Occipital lobe (tissue), 2 donors: ENCODE data around the gene RRBP1. TPM values are rescaled to one million over a fixed set of nuclear protein-coding genes. Genes with fewer than 3 reads are reported as not detected.

Source experiments
- DNase-seq: peaks from one replicate; lab custom pipeline; 2025; lab: John Stamatoyannopoulos, UW
- total RNA-seq: library from RNA; depleted of rRNA; stranded (reverse); fragments of >200 nt; gene quantifications from one replicate; pipeline ENCODE4 v1.2.3, GENCODE V29; 2014

The RRBP1 gene, protein sequence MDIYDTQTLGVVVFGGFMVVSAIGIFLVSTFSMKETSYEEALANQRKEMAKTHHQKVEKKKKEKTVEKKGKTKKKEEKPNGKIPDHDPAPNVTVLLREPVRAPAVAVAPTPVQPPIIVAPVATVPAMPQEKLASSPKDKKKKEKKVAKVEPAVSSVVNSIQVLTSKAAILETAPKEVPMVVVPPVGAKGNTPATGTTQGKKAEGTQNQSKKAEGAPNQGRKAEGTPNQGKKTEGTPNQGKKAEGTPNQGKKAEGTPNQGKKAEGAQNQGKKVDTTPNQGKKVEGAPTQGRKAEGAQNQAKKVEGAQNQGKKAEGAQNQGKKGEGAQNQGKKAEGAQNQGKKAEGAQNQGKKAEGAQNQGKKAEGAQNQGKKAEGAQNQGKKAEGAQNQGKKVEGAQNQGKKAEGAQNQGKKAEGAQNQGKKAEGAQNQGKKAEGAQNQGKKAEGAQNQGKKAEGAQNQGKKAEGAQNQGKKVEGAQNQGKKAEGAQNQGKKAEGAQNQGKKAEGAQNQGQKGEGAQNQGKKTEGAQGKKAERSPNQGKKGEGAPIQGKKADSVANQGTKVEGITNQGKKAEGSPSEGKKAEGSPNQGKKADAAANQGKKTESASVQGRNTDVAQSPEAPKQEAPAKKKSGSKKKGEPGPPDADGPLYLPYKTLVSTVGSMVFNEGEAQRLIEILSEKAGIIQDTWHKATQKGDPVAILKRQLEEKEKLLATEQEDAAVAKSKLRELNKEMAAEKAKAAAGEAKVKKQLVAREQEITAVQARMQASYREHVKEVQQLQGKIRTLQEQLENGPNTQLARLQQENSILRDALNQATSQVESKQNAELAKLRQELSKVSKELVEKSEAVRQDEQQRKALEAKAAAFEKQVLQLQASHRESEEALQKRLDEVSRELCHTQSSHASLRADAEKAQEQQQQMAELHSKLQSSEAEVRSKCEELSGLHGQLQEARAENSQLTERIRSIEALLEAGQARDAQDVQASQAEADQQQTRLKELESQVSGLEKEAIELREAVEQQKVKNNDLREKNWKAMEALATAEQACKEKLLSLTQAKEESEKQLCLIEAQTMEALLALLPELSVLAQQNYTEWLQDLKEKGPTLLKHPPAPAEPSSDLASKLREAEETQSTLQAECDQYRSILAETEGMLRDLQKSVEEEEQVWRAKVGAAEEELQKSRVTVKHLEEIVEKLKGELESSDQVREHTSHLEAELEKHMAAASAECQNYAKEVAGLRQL (N-terminal part only)
- 5.6 TPM for total RNA-seq

DNA sequence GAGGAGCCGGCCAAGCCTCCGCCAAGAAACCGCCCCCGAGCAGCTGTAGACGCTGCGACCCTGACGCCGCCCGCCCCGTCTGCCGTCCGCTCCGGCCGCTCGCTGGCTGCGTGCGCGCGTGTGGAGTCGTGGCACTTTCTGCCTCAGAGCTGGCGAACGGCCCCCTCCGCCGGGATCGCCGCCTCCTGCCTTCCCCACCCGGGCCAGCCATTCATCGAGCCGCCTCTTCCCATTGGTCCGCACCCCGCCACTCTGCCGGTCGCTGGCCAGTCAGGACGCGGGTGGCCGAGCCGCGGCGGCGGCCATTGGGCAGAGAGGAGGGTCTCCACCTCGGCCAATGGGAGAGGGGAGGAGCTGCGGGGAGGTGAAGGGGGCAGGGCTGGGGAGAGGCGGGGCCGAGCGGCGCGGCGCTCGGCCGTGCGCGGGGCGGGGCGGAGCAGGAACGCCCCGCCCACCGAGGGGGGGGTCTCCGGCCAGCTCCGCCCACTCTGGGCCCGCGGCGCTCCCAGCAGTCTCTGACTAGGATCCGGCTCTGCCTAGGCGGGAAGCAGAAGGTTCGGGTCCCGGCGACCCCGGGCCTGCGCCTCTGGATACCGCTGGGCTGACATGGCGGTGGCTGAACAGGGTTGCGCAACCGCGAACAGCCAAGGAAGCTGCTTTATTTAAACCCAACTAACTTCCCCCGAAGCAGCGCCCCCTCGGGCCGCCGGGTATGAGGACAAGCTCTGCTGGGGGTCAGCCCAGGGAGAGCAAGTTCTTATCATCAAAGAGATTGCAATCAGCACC lies at the start of gene RRBP1:
TSS of gene RRBP1 (minus strand) at position 140 of the 786 bp plus-strand sequence. CDS start 21,735 bp downstream, outside the sequence.
- DNase-seq, result peak; percentile 99

DNA sequence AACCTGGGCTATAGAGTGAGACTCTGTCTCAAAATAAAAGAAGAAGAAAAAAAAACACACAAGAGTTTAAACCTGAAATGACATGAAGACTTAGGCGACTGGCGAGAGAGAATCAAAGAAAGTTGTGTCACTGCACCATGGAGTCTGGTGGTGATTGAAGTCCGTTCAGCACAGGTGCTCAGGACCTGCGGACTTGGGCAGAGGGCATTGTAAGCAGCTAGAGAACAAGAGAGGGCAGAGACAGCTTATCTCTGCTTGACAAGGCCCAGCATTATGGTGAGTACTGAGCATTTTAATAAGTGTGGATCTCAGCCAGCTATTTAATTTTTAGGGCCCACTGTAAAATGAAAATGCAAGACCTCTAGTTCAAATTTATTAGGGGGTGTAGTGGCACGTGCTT lies 49.2 kb upstream of the RRBP1 start:
- DNase-seq, result no peak

DNA sequence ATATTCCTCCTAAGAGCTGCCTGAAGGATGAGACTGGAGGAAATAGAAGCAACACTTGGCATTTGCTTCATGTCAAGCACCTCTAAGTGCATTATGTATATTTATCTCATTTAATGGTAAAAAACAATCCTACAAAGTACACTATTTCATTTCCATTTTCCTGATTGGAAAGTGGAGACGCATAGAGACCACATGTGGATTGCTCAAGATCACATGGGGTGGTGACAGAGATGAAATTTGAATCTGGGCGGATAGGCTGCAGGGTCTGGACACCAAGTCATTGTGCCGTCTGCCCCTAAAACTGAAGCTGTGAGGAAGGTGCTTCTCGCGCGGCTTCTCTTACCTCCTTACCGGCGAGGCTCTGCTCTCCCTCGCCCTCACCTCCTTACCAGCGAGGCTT lies 48.0 kb upstream of the RRBP1 start:
- no peak for DNase-seq

DNA sequence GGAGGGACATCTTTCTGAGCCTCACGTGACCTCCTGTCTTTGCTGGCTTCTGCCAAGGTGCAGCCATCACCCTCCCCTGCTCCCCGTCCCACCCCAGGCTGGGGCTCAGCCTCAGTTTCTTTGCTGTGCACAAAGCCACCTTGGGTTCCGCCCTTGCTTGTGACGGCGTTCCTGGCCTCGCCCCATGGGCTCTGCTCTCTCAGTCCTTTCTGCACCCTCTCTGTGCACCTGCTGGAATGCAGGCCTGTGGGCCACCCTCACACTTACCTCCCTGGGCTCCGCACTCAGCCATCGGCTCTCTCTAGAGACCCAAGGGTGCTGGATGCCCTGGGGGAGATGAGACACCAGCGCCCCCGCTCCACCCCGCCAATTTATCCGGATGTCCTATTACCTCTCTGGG lies 46.0 kb upstream of the RRBP1 start:
- no peak for DNase-seq

DNA sequence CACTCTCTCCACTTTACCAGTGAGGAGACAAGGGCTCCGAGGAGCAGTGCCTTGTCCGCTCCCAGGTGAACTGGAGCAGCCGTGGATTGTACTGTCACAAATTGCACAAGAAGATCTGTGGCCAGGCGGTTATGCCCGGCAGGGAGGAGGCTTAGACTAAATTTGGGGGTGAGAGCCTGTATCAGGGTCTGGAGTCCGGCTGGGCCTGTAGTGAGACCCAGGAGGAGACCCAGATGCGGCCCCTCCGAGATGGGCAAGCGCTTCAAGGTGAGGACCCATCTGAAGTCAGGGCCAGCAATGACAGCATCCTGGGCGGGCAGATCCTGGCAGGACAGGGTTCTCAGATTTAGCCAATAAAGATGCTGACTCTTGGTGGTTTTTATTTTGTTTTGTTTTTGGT lies 45.3 kb upstream of the RRBP1 start:
- no peak for DNase-seq

DNA sequence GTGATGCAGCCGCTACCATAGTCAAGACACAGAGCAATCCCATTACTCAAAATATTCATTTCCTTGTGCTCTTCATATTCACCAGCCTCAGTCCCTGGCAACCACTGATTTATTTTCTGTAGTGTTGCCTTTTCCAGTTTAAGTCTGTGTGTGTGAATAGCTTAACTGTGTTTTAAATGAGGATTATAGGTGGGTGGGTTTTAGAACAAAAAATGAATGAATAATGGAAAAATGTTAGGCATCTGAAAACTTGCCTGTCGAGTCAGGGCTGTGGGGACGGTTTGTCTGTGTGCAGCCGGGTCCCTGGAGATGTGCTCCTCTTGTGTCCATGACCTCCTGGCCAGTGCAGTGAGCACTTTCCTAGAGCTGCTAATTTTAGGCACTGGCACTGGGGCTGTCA lies 44.9 kb upstream of the RRBP1 start:
- DNase-seq, result no peak

DNA sequence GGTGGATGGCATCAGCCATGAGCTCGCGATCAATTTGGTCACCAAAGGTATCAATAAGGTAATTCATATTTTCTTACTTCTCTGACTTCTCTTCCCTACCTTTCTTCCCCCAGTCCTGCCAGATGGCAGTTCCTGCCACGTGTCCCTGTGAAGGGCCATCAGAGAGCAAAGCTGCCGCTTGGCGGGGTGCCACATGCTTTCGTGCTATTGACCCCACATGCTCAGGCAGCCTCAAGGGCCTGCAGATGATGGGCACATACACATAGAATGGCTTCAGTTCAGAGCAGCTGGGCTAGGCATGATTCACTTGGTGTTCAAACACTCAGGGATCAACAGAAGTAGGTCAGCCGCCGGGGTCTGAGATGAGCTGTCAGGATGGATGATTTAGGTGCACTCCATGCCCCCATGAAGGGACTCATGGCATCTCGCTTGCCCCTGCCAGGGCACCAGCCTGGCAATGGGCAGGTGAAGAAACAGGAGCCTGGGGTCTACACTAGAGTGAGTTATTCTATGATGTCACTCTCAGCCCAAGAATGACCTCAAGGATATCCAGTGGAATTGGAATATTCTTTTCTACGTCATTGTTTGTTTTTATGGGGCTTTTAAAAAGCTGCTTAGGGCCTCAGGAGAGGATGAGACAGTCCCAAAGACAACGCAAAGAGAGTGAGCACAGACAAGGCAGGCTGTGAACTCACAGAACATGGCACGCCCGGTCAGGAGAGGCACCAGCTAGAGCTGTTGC lies 43.2 kb upstream of the RRBP1 start:
- DNase-seq, result no peak

DNA sequence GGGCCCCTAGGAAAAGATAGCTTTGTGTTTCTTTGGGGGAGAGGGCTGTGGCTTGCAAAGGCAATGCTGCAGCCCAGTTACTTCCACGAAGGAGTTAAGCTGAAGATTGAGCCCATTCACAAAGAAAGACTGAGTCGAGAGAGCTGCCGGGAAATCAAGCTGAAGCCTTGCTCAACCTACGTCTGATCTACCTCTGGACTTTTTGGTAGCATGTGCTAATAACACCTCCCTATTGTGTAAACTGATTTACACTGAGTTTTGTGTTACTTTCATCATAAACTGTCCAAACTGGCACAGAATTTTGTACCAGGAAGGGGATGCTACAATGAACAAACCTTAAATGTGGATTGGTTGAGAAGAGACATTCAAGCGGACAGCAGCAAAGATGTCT lies 41.3 kb upstream of the RRBP1 start:
- DNase-seq, result no peak

DNA sequence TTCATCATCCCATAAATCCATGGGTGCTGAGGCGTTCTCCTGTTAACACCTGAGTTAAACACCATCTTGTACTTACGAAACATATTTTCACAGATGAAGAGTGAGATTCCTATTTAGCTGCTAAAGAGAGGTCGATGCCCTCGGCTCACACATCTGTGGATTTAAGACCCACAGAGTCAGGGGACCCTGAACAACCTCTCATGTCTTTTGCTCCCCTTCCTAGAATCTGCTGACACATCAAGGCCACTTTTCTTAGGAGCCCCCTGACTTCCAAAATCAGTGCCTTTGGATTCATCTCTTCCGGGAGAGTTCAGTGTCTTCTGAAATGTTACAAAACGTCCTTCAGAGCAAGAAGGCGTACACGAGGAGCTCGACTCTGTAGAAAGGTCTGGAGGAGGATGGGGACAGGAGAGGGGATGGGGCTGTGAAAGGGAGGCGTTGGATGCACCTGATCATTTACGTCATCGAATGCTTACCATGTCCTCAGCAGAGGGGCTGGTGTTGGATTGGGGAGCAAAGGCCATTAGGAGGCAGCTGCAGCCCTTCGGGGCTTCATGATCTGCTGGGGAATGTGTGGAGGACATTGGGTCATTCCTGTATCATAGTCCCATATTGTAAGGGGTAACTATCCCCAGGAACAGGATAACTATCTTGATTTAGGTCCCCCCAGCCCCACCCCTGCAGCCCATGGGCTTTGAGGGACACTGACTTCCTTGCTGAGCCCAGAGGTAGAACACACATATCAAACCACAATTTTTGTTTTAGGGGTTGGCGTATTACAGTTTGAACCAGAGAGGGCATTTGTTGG lies 40.7 kb upstream of the RRBP1 start:
- no peak for DNase-seq

DNA sequence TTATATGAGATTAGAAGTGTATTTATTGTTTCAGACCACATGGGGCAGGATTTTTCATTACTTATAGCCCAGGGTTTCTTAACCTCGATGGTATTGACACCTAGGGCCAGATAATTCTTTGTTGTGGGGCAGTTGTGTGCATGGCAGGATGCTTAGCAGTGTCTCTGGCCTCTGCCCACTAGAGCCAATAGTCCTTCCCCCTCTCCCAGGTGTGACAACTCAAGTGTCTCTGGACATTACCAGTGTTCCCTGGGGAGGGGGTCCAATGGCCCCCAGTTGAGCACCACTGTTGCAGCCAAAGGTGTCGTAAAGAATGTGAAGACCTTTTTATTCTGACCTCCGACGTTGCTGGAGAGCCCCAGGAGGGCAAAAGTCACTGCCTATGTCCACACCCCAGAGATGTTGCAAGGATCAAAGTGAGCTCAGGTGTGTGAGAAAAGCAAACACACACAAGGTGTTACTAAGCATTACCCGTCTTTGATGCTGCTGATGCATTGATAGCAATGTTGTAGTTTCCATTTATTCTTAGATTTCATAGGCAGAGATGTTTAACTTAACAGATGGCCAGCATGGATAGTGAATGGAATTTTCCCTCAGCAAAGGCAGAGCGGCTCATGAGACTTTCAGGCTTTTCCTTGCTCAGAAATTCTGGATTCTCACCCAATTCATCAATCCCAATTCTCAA lies 39.9 kb upstream of the RRBP1 start:
- no peak for DNase-seq

DNA sequence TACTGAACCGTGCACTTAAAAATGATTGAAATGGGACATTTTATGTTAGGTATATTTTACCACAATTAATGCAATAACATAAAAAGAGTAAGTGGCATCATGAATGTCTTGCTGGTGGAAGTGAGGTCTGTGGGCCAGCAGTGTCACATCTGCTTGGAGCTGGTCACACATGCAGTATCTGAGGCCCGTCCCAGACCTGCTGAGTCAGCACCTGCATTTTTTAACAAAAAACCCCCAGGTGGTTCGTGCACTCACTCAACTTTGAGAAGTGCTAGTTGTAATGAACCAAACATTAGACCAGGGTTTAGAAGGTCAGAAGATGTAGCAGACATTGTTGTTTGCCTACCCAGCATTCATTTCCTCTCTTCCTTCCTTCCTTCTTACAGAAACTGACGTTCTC lies 38.7 kb upstream of the RRBP1 start:
- no peak for DNase-seq

DNA sequence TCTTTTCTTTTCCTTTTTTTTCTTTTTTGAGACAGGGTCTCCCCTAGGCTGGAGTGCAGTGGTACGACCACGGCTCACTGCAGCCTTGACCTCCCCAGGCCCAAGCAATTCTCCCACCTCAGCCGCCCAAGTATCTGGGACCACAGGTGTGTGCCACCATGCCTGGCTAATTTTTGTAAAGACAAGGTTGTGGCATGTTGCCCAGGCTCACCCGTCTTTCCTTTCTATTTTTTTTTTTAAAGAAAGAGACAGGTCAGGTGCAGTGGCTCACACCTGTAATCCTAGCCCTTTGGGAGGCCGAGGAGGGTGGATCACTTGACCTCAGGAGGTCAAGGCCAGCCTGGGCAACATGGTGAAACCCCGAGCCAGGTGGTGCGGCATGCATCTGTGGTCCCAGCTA lies 34.3 kb upstream of the RRBP1 start:
- no peak for DNase-seq

DNA sequence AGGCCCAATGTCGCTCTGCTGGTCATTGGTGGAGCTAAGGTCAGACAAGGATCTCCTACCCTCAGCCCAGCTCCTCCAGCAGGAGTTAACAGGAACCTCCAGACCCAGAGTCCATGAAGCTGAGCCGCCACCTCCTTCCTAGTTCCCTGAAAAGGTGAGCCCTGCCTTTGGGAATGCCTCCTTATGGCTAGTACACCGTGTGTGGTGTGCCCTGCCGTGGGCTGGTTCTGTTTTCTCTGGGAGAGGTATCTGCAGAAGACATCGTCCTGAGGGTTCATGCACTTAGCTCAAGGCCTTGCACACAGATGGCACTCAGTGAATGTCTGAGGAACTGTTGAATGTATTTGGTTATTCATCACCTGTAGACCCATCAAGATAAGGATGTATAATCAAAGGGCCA lies 33.0 kb upstream of the RRBP1 start:
- DNase-seq, result no peak

DNA sequence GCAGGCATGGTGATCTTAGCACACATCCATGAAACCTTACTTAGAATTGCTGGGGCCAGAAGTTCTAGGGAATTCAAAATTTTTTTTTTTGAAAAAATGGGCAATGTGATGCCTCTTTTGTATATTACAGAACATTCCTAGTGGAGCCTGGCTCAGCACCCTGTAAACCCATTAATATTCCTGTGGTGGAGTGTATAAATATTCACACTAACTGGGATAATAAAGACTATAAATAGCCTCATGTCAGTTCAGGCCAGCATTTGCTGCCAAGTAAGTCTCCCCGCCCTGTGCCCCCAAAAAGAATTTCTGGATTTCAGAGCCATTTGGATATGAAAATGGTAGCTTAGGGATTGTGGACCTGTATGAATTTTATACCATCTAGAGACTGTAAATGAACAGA lies 32.6 kb upstream of the RRBP1 start:
- DNase-seq, result no peak

DNA sequence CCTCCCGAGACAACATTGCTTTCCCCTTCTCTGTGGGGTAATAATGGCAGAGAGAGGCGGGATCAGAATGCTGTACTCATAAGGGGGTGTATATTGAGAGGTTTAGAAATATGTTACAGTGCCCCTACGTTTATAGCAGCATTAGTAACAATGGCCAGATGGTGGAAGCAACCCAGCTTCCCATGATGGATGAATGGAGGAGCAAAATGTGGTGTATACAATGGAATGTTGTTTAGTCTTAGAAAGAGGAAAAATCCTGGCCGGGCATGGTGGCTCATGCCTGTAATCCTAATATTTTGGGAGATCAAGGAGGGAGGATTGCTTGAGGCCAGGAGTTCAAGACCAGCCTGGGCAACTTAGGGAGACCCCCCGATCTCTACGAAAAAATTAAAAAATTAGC lies 30.7 kb upstream of the RRBP1 start:
- DNase-seq, result no peak

DNA sequence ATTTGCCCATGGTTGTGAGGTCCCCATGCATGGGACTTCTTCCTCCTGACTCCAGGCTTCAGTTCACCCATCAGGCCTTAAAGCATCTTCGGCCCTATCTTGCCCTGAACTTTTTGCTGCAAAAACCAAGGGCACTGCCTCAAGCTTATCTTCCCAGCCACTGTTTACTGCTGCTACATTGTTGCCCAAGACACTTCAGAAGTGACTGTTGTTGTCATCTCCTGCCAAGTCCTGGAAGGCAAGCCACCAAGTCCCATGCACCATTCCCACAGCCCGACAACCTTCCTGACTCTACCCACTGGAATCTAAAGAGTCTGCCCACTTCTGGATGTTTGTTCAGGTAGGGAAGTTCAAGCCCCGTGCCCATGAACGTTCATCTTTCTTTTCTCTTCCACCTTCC lies 30.2 kb upstream of the RRBP1 start:
- DNase-seq, result no peak

DNA sequence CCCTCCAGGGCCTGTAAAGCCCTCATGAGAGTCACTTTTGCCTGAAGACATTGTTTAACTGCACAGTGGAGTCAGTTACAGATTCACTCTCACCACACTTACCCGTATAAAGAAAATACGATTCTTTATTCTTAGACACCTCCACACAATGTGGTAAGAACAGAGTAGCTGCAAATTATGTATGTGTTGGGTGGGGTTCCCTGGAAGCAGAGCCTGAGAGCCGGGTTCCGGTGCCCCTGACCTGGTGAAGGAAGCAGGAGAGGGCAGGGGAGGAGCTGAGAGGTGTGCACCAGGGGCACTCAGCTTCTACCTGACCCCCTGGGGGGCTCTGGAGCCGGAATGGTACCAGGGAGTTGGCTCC lies 29.2 kb upstream of the RRBP1 start:
- DNase-seq, result no peak

DNA sequence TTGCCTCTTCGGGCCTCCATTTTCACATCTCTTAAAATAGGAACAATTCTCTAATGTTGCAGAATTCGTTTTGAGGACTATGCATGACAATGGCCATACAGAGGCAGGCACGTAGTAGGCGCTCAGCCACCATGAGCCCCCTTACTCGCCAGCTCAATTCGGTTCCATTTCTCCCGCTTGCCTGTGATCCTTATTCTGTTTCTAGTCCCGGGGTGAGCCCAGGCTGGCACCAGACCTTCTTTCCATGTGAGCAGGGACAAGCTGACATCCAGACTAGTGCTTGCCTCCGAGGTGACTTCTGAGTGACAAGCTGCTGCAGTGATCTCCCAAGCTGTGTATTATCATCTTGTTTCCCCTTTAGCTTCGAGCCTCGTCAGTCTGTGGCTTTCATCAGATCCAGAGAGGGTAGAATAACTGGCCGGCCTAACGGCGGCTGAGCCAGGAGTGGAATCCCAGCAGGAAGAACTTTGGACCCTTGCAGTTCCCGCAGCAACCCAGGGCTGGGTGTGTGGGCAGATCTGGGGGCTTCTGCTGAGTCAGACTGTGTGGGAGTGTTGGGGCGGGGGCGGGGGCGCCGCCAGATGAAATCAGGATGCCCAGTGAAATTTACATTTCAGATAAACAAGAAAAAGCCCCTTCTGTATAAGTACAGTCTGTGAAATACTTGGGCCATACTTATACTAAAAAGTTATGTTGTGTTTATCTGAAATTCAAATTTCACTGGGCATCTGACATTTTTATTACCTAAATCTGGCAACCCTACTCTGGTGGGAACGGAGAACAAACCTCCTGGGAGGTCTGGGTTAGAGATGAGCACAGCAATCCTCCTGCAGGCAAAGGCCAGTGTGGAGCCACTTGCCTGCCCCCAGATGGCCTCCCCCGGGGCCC lies 28.6 kb upstream of the RRBP1 start:
- DNase-seq, result no peak
